ENCODE measurements around the gene FAM221A.

DNA sequence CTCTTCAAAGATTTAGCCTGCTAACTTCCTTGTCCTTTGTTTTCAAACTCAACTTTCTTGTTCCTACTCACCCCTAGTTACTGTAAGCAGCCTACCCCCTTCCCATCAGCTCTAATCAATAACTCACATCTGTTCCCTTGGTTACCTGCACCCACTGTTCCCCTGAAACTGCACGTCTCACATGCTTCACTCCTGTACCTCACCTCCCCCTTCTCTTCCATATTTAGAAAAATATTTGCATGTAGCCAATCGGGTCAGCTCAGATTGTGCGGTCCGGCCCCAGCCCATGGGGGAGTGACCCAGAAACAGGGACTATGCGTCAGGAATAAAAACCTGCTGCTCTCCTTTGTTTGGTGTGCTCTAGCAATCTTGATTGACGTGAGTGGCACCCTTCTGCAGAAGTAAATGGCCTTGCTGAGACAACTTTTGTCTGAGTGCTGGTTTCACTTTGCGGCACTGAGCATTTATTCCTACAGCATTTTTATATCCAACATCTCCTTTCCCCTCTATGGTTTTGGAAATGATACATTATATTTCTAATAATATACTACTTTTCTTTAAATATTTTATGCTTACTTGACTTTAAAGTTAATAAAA lies 21.1 kb upstream of the FAM221A start:
- no peak for TF ChIP-seq CTCF (IDR thresholded peaks at IDR 0.05; ENCODE audit: poor library complexity, severe bottlenecking)
- no peak for TF ChIP-seq POLR2AphosphoS5 (IDR thresholded peaks at IDR 0.05)

Measured in neural cell (in vitro differentiated cells).